ENCODE results near the gene CSF1.

CSF1 gene

DNA sequence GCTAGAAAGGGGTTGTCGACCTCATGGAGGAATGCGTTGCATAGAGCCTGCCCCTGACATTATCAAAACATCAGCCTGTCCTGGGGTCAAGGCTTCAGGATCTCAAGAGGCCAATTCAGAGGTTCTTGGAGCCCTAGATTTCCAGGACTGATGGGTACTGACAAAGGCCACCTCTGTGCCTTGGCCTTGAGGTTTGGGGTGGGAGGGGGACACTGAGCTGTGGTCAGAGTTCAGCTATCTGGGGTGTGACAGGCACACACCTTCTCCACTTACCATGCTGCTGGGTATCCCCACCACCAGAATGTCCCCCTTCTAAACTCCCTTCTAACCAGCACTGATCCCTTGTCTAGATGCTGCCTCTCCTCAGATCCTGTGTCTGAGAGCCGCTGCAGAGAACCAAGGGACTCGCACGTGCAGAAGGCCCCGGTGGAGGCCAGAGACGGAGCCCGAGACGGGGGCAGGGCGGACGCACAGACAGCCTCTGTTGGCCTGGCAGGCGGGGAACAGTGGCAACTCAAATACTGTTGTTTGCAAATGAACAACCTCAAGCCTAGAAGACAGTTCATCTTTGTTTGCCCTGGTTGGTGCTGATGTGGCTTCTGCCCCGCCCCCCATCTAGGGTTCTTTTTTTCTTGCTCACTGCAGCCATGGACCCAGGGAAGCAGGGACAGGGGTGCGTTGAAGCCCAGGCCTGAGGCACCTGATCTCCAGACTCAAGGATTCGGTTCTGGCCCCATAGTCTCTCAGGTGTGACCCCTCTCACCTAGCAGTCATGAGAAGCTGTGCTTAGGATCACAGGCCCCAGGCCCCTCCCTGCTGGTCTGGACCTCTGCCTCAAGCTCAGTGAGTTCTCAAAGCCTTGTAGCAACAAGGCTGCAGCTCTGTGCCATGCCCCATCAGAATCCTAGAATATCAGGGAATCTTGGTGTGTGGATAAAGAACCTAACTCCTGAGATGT lies 28.1 kb upstream of the CSF1 start:
- DNase-seq (ENCODE audit: low read depth in 2 of 2, low spot score in 1 of 2) = no peak

- DNase-seq (ENCODE audit: low read depth in 2 of 2, low spot score in 1 of 2) = no peak
These were observed 27.2 kb upstream of the CSF1 start for GRCh38 chr1:109883248-109883955.

- DNase-seq (ENCODE audit: low read depth in 2 of 2, low spot score in 1 of 2) = no peak
These were observed 26.3 kb upstream of the CSF1 start for GRCh38 chr1:109884242-109884891.

DNA sequence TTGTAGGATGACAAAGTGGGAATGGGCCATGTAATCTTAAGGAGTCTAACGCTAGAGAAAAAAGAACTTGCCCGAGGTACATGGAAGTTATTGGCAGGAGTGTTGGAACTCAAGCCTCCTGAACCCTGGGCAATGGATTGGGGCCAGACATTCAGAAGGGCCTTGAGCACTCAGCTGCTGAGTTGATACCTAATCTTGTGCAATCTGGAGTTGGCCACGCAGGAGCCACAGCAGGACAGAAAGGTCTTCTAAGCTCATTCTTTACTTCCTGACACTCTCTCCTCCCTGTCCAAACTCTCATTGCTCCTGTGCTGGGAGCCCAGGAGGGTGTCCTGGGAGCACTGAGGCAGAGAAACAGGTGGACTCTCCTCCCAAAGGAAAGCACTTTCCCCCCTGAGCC lies 25.1 kb upstream of the CSF1 start:
- DNase-seq (ENCODE audit: low read depth in 2 of 2, low spot score in 1 of 2) = no peak

DNA sequence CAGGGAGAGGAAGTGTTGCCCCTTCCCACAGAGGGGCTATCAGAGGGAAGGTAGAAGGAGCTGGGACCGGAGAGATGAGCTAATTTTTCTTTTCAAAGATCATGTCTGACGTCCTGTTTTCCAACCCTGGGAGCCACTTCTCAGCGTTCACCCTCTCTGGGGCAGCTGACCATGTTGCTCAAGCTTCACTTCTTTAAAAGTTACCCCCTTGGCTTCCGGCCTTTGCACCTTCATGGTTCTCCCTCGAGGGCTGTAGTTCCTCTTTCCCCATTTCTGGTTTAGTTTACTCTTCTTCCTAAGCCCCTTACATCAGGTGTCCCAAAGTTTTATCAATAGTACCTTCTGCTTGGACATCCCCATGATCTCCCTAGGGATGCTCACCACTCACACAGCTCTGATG lies 23.8 kb upstream of the CSF1 start:
- no peak for DNase-seq (ENCODE audit: low read depth in 2 of 2, low spot score in 1 of 2)

DNA sequence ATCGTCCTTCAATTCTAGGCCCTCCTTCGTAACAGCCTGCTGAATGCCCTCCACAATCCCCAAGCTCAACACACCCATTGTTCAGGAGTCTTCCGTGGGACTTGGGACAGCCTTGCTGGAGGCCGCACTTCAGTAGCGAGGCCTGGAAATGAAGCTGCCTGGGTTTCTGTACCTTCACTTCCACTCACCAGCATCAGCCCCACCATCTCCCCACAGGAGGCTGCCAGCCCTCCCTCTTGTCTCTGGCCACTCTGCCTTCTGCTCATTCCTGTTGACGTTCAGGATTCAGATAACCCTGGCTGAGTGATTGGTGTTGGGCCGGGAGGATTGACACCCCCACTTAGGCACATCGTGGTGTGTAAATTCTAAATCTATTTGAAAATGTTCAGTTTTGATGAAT lies 23.4 kb upstream of the CSF1 start:
- DNase-seq (ENCODE audit: low read depth in 2 of 2, low spot score in 1 of 2) = no peak

GRCh38 chr1:109887884-109888283 lies 22.8 kb upstream of the CSF1 start:
- DNase-seq (ENCODE audit: low read depth in 2 of 2, low spot score in 1 of 2) = no peak

- no peak for DNase-seq (ENCODE audit: low read depth in 2 of 2, low spot score in 1 of 2)
These were observed 21.6 kb upstream of the CSF1 start for GRCh38 chr1:109889094-109889493.

- no peak for DNase-seq (ENCODE audit: low read depth in 2 of 2, low spot score in 1 of 2)
These were observed 20.3 kb upstream of the CSF1 start for GRCh38 chr1:109890115-109890953.

DNA sequence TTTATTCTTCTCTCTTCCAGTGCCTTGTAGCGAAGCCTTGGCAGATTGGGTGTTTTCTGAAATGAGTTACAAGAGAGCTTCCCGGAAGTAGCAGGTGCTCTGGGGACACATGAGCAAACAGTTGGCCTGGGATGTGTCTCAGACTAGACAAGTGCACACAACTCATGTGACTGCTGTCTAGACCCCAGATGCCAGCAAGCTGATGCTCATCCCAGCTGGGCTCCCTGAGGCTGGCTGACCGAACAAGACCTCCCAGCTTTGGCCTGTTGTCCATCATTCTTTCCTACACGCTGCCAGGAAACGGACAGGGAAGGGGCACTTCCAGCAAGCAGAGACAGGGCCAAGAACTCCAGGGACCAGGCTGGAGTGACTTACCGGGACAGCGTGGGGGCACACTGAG lies 18.7 kb upstream of the CSF1 start:
- DNase-seq (ENCODE audit: low read depth in 2 of 2, low spot score in 1 of 2) = no peak

DNA sequence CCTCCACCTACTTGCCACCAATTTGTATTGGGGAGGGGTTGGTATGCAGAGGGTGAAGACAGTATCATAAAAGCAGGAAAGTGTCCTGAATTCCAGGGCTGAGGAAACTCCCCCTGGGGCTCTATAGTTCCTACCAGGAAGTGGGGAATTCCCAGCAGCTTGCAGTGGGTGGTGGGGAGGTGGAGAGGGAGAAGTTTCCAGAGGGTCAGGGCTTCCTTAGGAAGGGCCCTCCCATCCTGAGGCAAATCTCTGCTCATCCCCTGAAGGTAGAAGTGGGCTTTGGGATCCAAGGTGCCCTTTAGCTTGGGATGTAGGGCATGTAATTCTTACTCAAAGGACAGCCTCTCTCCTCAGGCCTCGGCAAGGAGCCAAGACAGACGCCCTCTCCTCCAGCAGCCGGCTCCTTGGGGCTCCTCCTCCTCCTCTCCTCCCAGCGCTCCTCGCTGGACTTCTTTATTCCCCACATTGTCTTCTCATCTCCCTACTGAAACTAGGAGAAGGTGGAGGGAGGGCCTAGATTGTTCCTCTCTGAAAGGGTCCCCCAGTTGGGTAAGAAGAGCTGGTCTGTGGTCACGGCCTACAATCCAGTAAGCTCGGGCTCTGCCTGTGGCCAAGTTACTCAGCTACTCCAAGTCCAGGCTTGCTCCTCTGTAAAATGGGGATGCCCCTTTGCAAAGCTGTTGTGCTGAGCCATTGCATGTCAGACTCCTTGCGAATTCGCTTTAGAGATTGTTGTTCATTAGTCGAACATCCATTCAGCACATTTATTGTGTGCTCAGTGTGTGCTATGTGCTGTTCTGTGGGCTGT lies 17.9 kb upstream of the CSF1 start:
- no peak for DNase-seq (ENCODE audit: low read depth in 2 of 2, low spot score in 1 of 2)

- DNase-seq (ENCODE audit: low read depth in 2 of 2, low spot score in 1 of 2) = no peak
These were observed 17.0 kb upstream of the CSF1 start for GRCh38 chr1:109893532-109894171.

DNA sequence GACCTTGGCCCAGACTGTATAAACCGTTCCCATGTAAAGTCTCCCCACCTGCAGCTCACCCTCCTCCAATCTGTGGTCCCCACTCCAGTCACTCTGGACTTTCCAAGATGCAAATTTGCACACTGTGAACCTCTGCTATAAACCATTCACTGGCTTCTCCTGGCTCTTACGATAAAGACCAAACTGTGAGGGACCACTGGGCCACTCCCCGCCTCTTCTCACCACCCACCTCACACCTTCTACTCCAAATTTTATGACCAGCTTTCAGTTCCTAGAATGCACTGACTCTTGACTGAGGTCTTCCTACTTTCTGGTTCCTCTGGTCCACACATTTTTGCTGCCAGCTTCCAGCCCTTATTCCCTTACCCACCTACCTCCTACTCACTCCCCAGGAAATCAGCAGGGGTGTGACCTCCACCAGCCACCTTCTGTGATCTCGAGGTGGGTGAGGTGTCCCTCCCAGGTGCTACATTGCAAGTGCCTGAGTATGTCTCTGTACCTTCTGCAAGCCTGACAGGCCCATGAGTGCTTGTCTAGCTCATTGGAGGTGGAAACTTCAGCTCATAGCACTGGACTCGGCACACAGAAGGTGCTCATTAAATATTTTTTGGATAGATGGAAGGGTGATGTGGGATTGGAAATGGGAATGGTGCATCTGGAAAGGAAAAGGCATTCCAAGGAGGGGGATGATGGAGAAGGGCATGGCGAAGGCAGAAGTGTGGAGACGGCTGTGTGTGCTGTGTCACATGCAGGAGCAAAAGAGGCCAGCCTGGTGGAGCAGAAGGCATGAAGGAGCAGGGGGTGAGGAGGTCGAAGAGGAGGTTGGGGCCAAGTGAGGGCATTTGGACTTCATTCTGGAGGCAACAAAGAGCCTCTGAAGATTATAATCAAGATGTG lies 15.6 kb upstream of the CSF1 start:
- DNase-seq (ENCODE audit: low read depth in 2 of 2, low spot score in 1 of 2) = no peak

- no peak for DNase-seq (ENCODE audit: low read depth in 2 of 2, low spot score in 1 of 2)
These were observed 14.7 kb upstream of the CSF1 start for GRCh38 chr1:109895720-109896504.

DNA sequence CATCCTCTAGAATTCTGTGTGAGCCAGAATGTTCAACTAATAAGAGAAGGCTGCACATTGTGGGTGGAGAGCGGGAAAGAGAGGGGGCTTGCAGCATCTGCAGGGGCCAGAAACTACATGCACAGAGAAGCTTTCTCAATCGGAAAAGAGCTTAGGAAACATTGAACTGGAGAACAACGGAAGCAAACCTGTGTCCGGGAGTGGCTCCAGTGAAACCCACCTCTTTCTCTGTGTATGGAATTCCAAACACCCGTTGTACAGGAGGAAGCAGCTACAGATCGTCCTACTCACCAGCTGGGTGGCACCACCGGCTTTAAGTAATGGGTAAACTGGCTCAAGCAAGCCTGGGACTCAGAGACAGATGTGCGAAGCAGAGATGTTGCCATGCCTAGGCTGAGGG lies 14.0 kb upstream of the CSF1 start:
- DNase-seq (ENCODE audit: low read depth in 2 of 2, low spot score in 1 of 2) = no peak

DNA sequence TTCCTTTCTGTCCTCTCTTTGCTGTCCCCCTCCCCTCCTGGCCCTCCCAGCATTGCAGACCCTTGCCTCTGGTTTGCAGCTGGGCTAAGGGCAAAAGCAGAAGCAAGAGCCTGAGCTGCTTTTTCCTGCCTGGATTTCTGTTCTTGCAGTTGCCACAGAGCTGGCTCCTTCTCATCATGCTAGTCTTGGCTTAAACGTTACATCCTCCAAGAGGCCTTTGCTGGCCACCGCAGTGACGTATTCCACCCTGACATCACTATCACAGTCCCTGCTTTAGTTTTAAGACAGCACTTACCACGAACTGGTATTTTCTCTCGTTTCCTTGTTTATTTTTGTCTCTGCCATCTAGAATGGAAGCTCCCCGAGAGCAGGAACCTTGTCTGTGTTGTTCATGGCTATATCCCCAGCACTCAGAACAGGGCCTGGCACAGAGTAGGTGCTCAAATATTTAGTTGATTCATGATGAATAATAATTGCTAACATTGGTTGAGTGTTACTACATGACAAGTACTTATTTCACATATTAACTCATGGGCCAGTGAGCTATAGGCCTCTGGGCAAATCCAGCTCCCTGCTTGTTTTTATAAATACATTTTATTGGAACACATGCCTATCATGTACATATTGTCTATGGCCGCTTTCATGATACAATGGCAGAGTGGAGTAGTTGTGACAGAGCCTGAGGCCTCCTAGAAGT lies 13.2 kb upstream of the CSF1 start:
- DNase-seq (ENCODE audit: low read depth in 2 of 2, low spot score in 1 of 2) = no peak

GRCh38 chr1:109898842-109899241 lies 11.8 kb upstream of the CSF1 start:
- DNase-seq (ENCODE audit: low read depth in 2 of 2, low spot score in 1 of 2) = no peak

All from stimulated activated CD8-positive, alpha-beta memory T cell treated with anti-CD3 and anti-CD28 coated beads, Interleukin-4, amount 100 ng/mL, for 1 hour (primary cell).